ENCODE results near the gene PAOX. TPM values are rescaled to one million over a fixed set of nuclear protein-coding genes. Genes with fewer than 3 reads are reported as not detected.

PAOX gene
- total RNA-seq, 4 donors from 2014 or later, result 3.5 to 11.0 (median 9.9) TPM

- intact Hi-C loops (cut with DNase I), result no loop called here
- Histone ChIP-seq H3K4me1 (no peaks in the 10 kb centered on the region), H3K27me3 (peaks cover 6% of the 10 kb centered on the region)
These were observed 34.8 kb upstream of the PAOX start for GRCh38 chr10:133344236-133344635.

GRCh38 chr10:133346413-133346812 is 32.6 kb upstream of the PAOX start:
- Histone ChIP-seq H3K4me3 (replicated peaks in 1 of 3) (no peak overlapping the region), H3K27me3 (peaks cover 6% of the 10 kb centered on the region), H3K9me3 (no peaks in the 10 kb centered on the region), H3K27ac (no peak overlapping the region), H3K36me3 (no peaks in the 10 kb centered on the region), H3K4me1 (no peaks in the 10 kb centered on the region)
- intact Hi-C loops (cut with DNase I), result no loop called here
- no peak for DNase-seq
- TF ChIP-seq, protein P1, sequence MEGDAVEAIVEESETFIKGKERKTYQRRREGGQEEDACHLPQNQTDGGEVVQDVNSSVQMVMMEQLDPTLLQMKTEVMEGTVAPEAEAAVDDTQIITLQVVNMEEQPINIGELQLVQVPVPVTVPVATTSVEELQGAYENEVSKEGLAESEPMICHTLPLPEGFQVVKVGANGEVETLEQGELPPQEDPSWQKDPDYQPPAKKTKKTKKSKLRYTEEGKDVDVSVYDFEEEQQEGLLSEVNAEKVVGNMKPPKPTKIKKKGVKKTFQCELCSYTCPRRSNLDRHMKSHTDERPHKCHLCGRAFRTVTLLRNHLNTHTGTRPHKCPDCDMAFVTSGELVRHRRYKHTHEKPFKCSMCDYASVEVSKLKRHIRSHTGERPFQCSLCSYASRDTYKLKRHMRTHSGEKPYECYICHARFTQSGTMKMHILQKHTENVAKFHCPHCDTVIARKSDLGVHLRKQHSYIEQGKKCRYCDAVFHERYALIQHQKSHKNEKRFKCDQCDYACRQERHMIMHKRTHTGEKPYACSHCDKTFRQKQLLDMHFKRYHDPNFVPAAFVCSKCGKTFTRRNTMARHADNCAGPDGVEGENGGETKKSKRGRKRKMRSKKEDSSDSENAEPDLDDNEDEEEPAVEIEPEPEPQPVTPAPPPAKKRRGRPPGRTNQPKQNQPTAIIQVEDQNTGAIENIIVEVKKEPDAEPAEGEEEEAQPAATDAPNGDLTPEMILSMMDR (IDR thresholded peaks at IDR 0.05), result no peak
- 49 to 53% methylated on average over 11 of the region's 11 CpGs for WGBS, 2 donors

More at GRCh38 chr10:133344236-133344635, 34.8 kb upstream of the PAOX start:
- DNase-seq, result no peak
- no peak for TF ChIP-seq POLR2A (IDR thresholded peaks at IDR 0.05)
- TF ChIP-seq, protein P1 (IDR thresholded peaks at IDR 0.05), result no peak
- WGBS, 2 donors, result 59 to 66% methylated on average over 5 of the region's 5 CpGs
- no peak overlapping the region for H3K27ac ChIP-seq
- no peaks in the 10 kb centered on the region for H3K36me3 ChIP-seq
- H3K4me3 ChIP-seq (replicated peaks in 1 of 3), result no peak overlapping the region
- H3K9me3 ChIP-seq, result no peaks in the 10 kb centered on the region

DNA sequence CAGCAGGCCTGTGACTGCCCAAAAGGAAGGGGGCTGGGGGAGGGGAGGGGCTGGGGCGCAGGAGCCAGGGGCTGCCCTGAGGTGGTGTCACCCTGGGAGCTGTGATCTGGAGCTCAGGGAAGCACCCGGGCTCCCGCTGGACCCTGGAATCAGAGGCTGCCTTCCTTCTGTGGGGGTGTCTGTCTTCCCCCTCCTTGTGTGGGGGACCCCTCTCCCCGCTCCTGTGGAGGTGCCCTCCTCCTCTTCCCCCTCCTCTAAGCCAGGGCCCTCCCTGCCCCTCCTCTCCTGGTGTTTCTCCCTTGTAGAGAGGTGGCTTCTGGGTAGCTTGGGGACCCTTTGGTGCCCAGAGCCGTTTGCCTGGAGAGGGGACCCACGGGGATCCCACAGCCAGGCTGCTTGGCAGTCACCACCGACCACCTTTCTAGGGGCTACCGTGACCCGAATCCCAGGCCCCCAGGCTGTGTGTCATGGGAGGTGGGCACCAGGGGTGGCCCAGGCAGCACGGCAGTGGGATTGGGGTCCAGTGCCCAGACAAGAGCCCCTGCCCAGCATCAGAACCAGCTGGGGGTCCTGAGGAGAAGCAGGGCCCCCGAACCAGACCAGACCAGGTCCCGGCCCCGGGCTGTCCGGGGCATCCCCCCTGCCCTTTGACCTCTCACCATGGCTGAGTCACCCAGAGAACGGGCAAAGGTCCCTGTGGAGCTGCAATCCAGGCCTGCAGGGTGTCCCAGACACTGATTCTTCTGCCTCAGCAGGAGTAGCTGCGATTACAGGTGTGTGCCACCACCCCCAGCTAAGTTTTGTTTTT is 31.1 kb upstream of the PAOX start:
- H3K27me3 ChIP-seq, result peaks cover 6% of the 10 kb centered on the region
- H3K4me3 ChIP-seq (replicated peaks in 1 of 3), result no peak overlapping the region
- H3K27ac ChIP-seq, result no peak overlapping the region
- no peak for DNase-seq
- TF ChIP-seq, protein P1 (IDR thresholded peaks at IDR 0.05), result no peak
- TF ChIP-seq POLR2A (IDR thresholded peaks at IDR 0.05), result no peak
- 67 to 76% methylated on average over 6 to 11 of the region's 16 CpGs for WGBS, 2 donors
- H3K36me3 ChIP-seq, result no peaks in the 10 kb centered on the region
- no peaks in the 10 kb centered on the region for H3K9me3 ChIP-seq
- intact Hi-C loops (cut with DNase I), result no loop called here
- H3K4me1 ChIP-seq, result no peaks in the 10 kb centered on the region

DNA sequence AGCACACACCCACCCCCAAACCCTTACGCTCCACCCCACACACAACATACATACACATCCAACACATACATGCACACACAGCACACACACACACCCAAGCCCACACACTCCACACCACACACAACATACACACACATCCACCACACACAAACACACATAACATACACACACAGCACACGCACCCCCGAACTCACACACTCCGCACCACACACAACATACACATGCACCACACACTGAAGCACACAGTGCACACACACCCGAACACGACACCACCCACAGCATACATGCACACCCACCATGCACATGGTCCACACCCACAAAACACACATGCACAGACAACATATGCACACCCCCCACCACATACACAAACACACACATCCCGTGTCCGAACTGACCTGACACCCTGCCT is 29.9 kb upstream of the PAOX start:
- no peak overlapping the region for H3K4me3 ChIP-seq (replicated peaks in 1 of 3)
- DNase-seq, result no peak
- TF ChIP-seq POLR2A (IDR thresholded peaks at IDR 0.05), result no peak
- TF ChIP-seq, protein P1 (IDR thresholded peaks at IDR 0.05), result no peak
- H3K9me3 ChIP-seq, result no peaks in the 10 kb centered on the region
- intact Hi-C loops (cut with DNase I), result no loop called here
- no peaks in the 10 kb centered on the region for H3K4me1 ChIP-seq
- no peaks in the 10 kb centered on the region for H3K36me3 ChIP-seq
- H3K27ac ChIP-seq, result no peak overlapping the region
- peaks cover 6% of the 10 kb centered on the region for H3K27me3 ChIP-seq
- 87 to 89% methylated on average over 8 of the region's 8 CpGs for WGBS, 2 donors

GRCh38 chr10:133349577-133350011 is 29.5 kb upstream of the PAOX start:
- Histone ChIP-seq H3K4me3 (replicated peaks in 1 of 3) (no peak overlapping the region), H3K4me1 (no peaks in the 10 kb centered on the region), H3K9me3 (no peaks in the 10 kb centered on the region), H3K36me3 (no peaks in the 10 kb centered on the region), H3K27ac (no peak overlapping the region), H3K27me3 (peaks cover 6% of the 10 kb centered on the region)
- 65 to 71% methylated on average over 6 to 9 of the region's 9 CpGs for WGBS, 2 donors
- TF ChIP-seq POLR2A (IDR thresholded peaks at IDR 0.05), result no peak
- TF ChIP-seq, protein P1 (IDR thresholded peaks at IDR 0.05), result no peak
- no peak for DNase-seq
- intact Hi-C loops (cut with DNase I), result no loop called here

Data from thyroid gland (tissue), 4 donors.